ENCODE results near the gene DUSP22. TPM values are rescaled to one million over a fixed set of nuclear protein-coding genes. Genes with fewer than 3 reads are reported as not detected.

Gene DUSP22
- total and polyA plus RNA-seq, 9 of the 15 experiments (the other 6 are each of a cell fraction or from before 2014, with no cell fraction given) = 9.3 to 19.4 (median 11.8) TPM

DNA sequence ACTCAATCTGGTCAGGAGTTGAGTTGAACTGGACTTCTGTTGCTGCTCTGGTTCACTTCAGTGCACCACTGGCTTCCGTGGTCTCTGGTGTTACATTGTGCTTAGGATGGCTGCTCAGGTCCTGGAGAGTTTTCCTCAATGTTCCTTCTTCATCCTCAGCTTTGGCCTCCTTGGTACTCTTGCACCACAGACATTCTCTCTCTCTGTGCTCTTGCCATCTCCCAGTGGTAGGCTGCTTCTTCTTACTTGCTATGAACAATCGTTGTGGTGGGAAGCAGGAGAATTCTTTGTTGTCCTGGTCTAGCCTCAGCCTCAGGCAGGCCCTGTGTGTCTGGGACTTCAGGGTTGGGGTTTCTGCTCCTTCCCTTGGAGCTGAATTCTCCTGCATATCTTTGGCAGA lies 14.5 kb upstream of the DUSP22 start (continued):
- TF ChIP-seq ATF2 (CRISPR knock-in tag; IDR thresholded peaks at IDR 0.05) = no peak
- TF ChIP-seq FOXA3 (CRISPR knock-in tag; conservative IDR thresholded peaks at IDR 0.05 in 1 of 2, IDR thresholded peaks at IDR 0.05 in 1 of 2) = no peak
- no peak for TF ChIP-seq OTX1 (CRISPR knock-in tag; IDR thresholded peaks at IDR 0.05)
- TF ChIP-seq HNRNPH1 (optimal IDR thresholded peaks at IDR 0.05; ENCODE audit: low read depth, low read length) = no peak

DNA sequence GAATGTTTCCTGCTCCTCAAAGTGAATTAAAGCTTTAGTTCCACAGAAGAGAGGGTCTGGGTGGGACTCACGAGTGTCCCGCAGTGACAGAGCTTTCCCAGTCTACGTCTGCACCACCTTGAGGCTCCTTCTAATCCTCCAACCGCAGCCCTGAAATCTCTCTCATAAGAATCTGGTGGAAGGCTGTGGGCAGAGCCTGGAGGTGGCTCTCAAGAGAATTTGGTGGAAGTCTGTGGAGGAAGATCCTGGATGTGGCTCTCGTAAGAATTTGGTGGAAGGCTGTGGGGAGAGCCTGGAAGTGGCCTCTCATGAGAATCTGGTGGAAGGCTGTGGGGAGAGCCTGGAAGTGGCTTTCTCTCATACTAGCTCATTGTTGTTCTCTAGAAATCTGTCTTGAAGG lies 13.8 kb upstream of the DUSP22 start:
- POLR2A ChIA-PET = interaction anchor here (1.6 to 2.0 kb wide), 2 partner anchors 11 to 22 kb away, joined by 3 to 9 read pairs; no protein-coding TSS in a partner anchor
- TF ChIP-seq ZNF583 (CRISPR knock-in tag; IDR thresholded peaks at IDR 0.05) = no peak
- TF ChIP-seq NFE2L1 (tag; IDR thresholded peaks at IDR 0.05; ENCODE audit: borderline replicate concordance, low read depth) = no peak
- no peak for TF ChIP-seq ZFP91 (CRISPR knock-in tag; IDR thresholded peaks at IDR 0.05)
- TF ChIP-seq KDM5B (IDR thresholded peaks at IDR 0.05; ENCODE audit: insufficient replicate concordance, low read depth, low read length) = no peak
- TF ChIP-seq, protein P1, sequence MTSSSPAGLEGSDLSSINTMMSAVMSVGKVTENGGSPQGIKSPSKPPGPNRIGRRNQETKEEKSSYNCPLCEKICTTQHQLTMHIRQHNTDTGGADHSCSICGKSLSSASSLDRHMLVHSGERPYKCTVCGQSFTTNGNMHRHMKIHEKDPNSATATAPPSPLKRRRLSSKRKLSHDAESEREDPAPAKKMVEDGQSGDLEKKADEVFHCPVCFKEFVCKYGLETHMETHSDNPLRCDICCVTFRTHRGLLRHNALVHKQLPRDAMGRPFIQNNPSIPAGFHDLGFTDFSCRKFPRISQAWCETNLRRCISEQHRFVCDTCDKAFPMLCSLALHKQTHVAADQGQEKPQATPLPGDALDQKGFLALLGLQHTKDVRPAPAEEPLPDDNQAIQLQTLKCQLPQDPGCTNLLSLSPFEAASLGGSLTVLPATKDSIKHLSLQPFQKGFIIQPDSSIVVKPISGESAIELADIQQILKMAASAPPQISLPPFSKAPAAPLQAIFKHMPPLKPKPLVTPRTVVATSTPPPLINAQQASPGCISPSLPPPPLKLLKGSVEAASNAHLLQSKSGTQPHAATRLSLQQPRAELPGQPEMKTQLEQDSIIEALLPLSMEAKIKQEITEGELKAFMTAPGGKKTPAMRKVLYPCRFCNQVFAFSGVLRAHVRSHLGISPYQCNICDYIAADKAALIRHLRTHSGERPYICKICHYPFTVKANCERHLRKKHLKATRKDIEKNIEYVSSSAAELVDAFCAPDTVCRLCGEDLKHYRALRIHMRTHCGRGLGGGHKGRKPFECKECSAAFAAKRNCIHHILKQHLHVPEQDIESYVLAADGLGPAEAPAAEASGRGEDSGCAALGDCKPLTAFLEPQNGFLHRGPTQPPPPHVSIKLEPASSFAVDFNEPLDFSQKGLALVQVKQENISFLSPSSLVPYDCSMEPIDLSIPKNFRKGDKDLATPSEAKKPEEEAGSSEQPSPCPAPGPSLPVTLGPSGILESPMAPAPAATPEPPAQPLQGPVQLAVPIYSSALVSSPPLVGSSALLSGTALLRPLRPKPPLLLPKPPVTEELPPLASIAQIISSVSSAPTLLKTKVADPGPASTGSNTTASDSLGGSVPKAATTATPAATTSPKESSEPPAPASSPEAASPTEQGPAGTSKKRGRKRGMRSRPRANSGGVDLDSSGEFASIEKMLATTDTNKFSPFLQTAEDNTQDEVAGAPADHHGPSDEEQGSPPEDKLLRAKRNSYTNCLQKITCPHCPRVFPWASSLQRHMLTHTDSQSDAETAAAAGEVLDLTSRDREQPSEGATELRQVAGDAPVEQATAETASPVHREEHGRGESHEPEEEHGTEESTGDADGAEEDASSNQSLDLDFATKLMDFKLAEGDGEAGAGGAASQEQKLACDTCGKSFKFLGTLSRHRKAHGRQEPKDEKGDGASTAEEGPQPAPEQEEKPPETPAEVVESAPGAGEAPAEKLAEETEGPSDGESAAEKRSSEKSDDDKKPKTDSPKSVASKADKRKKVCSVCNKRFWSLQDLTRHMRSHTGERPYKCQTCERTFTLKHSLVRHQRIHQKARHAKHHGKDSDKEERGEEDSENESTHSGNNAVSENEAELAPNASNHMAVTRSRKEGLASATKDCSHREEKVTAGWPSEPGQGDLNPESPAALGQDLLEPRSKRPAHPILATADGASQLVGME (CRISPR knock-in tag; IDR thresholded peaks at IDR 0.05) = no peak
- TF ChIP-seq FOXK2 (conservative IDR thresholded peaks at IDR 0.05 in 1 of 2, IDR thresholded peaks at IDR 0.05 in 1 of 2; ENCODE audit: low read depth in 2 of 2) = no peak
- TF ChIP-seq HDAC2 (IDR thresholded peaks at IDR 0.05) = no peak

More for the DNA sequence above, 13.8 kb upstream of the DUSP22 start:
- Histone ChIP-seq H4K20me1 (replicated peaks; ENCODE audit: control insufficient read depth, insufficient read depth, low read length) (no peaks in the 10 kb centered on the region; the same call in 1 of the 2 replicates), H3K4me1 (replicated peaks in 1 of 2; ENCODE audit: control insufficient read depth in 2 of 2, insufficient read depth in 2 of 2, low read length in 2 of 2) (no peaks in the 10 kb centered on the region), H3K9me3 (replicated peaks; ENCODE audit: control insufficient read depth, insufficient read depth, low read depth, low read length) (no peaks in the 10 kb centered on the region), H3K9ac (ENCODE audit: insufficient read depth in 1 of 2, low read depth in 2 of 2, low read length in 2 of 2) (no peak overlapping the region), H3K4me3 (no peak overlapping the region), H2AFZ (ENCODE audit: low read depth, low read length) (no peak overlapping the region), H3K27ac (ENCODE audit: extremely low read depth, low read depth, low read length) (no peak overlapping the region), H3K79me2 (ENCODE audit: control insufficient read depth, insufficient read depth, low read length) (no peaks in the 10 kb centered on the region), H3K27me3 (ENCODE audit: control insufficient read depth in 2 of 2, insufficient read depth in 2 of 2, low read length in 2 of 2) (peaks cover 27 to 42% of the 10 kb centered on the region in 2 experiments; a peak in 4 of 5 replicates), H3K4me2 (ENCODE audit: insufficient read depth, low read length) (no peak overlapping the region), H3K36me3 (ENCODE audit: control insufficient read depth, insufficient read depth, low read length) (no peaks in the 10 kb centered on the region), H3K9me1 (ENCODE audit: control insufficient read depth, insufficient read depth, low read length) (no peaks in the 10 kb centered on the region)
- DNase-seq (ENCODE audit: extremely low read depth in 1 of 4, low spot score in 3 of 4) (no peak), ATAC-seq (peak; percentile 29; the same call in 2 of the 3 replicates), FAIRE-seq (no peak)
- BruUV-seq (replicated peaks) = no TSS peak
- CTCF ChIA-PET (ENCODE audit: low intra/inter-chr PET ratio) = no interaction called here
- in situ Hi-C loops (cut with MboI) = no loop called here
- intact Hi-C loops (cut with micrococcal nuclease) = no loop called here
- 2% methylated on average over 5 of the region's 5 CpGs for WGBS (ENCODE audit: insufficient coverage, low coverage, missing lambda C conversion rate)
